ENCODE data around the gene FBXO39.

Gene FBXO39

GRCh38 chr17:6753546-6753945 is 22.5 kb upstream of the FBXO39 start:
- TF ChIP-seq CTCF (IDR thresholded peaks at IDR 0.05; ENCODE audit: low read depth, low read length, missing control alignments), result no peak
- no peak overlapping the region for H3K4me3 ChIP-seq (replicated peaks; ENCODE audit: low read depth, low read length)
- DNase-seq (ENCODE audit: extremely low read depth, low read depth), result no peak

- DNase-seq (ENCODE audit: extremely low read depth, low read depth), result no peak
- H3K4me3 ChIP-seq (replicated peaks; ENCODE audit: low read depth, low read length), result peak overlapping the region; percentile 30
- TF ChIP-seq CTCF (IDR thresholded peaks at IDR 0.05; ENCODE audit: low read depth, low read length, missing control alignments), result no peak
Measured at GRCh38 chr17:6755281-6755680, 20.7 kb upstream of the FBXO39 start.

GRCh38 chr17:6755731-6756184 is 20.3 kb upstream of the FBXO39 start, which contains the start of gene XAF1:
TSS of gene XAF1 (plus strand) at chr17:6756046. CDS start at chr17:6756079, 33 bp downstream.
- peak within 1 kb of the TSS; percentile 30 for H3K4me3 ChIP-seq (replicated peaks; ENCODE audit: low read depth, low read length)
- TF ChIP-seq CTCF (IDR thresholded peaks at IDR 0.05; ENCODE audit: low read depth, low read length, missing control alignments), result no peak
- no peak for DNase-seq (ENCODE audit: extremely low read depth, low read depth)

- H3K4me3 ChIP-seq (replicated peaks; ENCODE audit: low read depth, low read length), result peak overlapping the region; percentile 30
- no peak for TF ChIP-seq CTCF (IDR thresholded peaks at IDR 0.05; ENCODE audit: low read depth, low read length, missing control alignments)
Measured at GRCh38 chr17:6756425-6757031, 19.5 kb upstream of the FBXO39 start.

GRCh38 chr17:6757747-6758146 is 18.3 kb upstream of the FBXO39 start:
- H3K4me3 ChIP-seq (replicated peaks; ENCODE audit: low read depth, low read length), result no peak overlapping the region
- DNase-seq (ENCODE audit: extremely low read depth, low read depth), result no peak
- TF ChIP-seq CTCF (IDR thresholded peaks at IDR 0.05; ENCODE audit: low read depth, low read length, missing control alignments), result no peak

More at GRCh38 chr17:6756425-6757031, 19.5 kb upstream of the FBXO39 start:
- DNase-seq (ENCODE audit: extremely low read depth, low read depth), result no peak

GRCh38 chr17:6761779-6762178 is 14.2 kb upstream of the FBXO39 start:
- no peak overlapping the region for H3K4me3 ChIP-seq (replicated peaks; ENCODE audit: low read depth, low read length)
- DNase-seq (ENCODE audit: extremely low read depth, low read depth), result no peak
- TF ChIP-seq CTCF (IDR thresholded peaks at IDR 0.05; ENCODE audit: low read depth, low read length, missing control alignments), result no peak

GRCh38 chr17:6768447-6768846 is 7.6 kb upstream of the FBXO39 start:
- no peak for TF ChIP-seq CTCF (IDR thresholded peaks at IDR 0.05; ENCODE audit: low read depth, low read length, missing control alignments)
- H3K4me3 ChIP-seq (replicated peaks; ENCODE audit: low read depth, low read length), result no peak overlapping the region
- DNase-seq (ENCODE audit: extremely low read depth, low read depth), result no peak

All from HFF-Myc (cell line).